ENCODE results near the gene PHYKPL. TPM values are rescaled to one million over a fixed set of nuclear protein-coding genes. Genes with fewer than 3 reads are reported as not detected.

PHYKPL gene
- total RNA-seq, 1 experiment from 2014 or later: 43.2 TPM

DNA sequence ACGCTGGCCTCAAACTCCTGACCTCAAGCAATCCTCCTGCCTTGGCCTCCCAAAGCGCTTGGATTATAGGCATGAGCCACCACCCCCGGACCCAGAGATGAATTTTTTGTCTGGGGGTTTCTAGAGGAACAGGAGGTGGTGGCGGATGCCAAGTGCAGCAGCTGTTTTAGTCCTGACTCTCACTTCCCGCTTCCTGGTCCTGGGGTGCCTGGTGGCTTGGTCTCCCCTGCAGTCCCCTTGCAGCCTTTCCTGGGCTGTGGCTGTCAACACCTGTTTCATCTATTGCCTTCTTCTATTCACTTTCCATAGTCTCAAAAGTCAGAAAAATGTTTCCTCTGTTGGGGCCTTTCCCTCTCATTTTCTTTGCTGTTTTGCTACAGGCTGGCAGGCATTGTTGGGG is 72.4 kb downstream of the PHYKPL start:
- Histone ChIP-seq H3K36me3 (ENCODE audit: control insufficient read depth, insufficient read depth, low read length) (no peaks in the 10 kb centered on the region), H3K27me3 (ENCODE audit: control insufficient read depth, insufficient read depth, low read length) (no peaks in the 10 kb centered on the region), H3K27ac (ENCODE audit: low read length) (no peak overlapping the region), H3K9me3 (ENCODE audit: control insufficient read depth, insufficient read depth, low read depth, low read length) (no peaks in the 10 kb centered on the region), H3K4me3 (ENCODE audit: low read depth in 2 of 2, low read length in 2 of 2) (no peak overlapping the region), H3K4me1 (ENCODE audit: control insufficient read depth, insufficient read depth, low read length) (no peaks in the 10 kb centered on the region; the same call in 1 of the 2 replicates)
- ATAC-seq (no peak), DNase-seq (ENCODE audit: low read depth, low spot score) (no peak)
- no TSS peak for BruUV-seq (replicated peaks)
- CTCF ChIA-PET: no interaction called here
- TF ChIP-seq, protein P1, sequence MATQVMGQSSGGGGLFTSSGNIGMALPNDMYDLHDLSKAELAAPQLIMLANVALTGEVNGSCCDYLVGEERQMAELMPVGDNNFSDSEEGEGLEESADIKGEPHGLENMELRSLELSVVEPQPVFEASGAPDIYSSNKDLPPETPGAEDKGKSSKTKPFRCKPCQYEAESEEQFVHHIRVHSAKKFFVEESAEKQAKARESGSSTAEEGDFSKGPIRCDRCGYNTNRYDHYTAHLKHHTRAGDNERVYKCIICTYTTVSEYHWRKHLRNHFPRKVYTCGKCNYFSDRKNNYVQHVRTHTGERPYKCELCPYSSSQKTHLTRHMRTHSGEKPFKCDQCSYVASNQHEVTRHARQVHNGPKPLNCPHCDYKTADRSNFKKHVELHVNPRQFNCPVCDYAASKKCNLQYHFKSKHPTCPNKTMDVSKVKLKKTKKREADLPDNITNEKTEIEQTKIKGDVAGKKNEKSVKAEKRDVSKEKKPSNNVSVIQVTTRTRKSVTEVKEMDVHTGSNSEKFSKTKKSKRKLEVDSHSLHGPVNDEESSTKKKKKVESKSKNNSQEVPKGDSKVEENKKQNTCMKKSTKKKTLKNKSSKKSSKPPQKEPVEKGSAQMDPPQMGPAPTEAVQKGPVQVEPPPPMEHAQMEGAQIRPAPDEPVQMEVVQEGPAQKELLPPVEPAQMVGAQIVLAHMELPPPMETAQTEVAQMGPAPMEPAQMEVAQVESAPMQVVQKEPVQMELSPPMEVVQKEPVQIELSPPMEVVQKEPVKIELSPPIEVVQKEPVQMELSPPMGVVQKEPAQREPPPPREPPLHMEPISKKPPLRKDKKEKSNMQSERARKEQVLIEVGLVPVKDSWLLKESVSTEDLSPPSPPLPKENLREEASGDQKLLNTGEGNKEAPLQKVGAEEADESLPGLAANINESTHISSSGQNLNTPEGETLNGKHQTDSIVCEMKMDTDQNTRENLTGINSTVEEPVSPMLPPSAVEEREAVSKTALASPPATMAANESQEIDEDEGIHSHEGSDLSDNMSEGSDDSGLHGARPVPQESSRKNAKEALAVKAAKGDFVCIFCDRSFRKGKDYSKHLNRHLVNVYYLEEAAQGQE (IDR thresholded peaks at IDR 0.05; ENCODE audit: insufficient read depth in 1 of 2, low read depth in 2 of 2, low read length in 1 of 2): no peak
- TF ChIP-seq, protein P2, sequence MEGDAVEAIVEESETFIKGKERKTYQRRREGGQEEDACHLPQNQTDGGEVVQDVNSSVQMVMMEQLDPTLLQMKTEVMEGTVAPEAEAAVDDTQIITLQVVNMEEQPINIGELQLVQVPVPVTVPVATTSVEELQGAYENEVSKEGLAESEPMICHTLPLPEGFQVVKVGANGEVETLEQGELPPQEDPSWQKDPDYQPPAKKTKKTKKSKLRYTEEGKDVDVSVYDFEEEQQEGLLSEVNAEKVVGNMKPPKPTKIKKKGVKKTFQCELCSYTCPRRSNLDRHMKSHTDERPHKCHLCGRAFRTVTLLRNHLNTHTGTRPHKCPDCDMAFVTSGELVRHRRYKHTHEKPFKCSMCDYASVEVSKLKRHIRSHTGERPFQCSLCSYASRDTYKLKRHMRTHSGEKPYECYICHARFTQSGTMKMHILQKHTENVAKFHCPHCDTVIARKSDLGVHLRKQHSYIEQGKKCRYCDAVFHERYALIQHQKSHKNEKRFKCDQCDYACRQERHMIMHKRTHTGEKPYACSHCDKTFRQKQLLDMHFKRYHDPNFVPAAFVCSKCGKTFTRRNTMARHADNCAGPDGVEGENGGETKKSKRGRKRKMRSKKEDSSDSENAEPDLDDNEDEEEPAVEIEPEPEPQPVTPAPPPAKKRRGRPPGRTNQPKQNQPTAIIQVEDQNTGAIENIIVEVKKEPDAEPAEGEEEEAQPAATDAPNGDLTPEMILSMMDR (IDR thresholded peaks at IDR 0.05): no peak
- TF ChIP-seq TCF7L2 (IDR thresholded peaks at IDR 0.05; ENCODE audit: low read depth, low read length) (no peak), SIN3A (IDR thresholded peaks at IDR 0.05; ENCODE audit: borderline replicate concordance, insufficient read depth, low read depth, low read length) (no peak), POLR2AphosphoS5 (IDR thresholded peaks at IDR 0.05; ENCODE audit: low read depth, low read length) (no peak)
- in situ Hi-C loops (cut with HindIII; ENCODE audit: low pct_unique_long_range_greater_than_20kb, low sequenced_read_pairs): no loop called here
- intact Hi-C loops (cut with micrococcal nuclease; ENCODE audit: unreplicated experiment): no loop called here
- POLR2A ChIA-PET: no interaction called here

Other genes starting within 250 kb of the PHYKPL start
- gene PROP1, start 236.6 kb downstream of the PHYKPL start, total RNA-seq (2021; ENCODE audit: unreplicated experiment): not detected
- gene N4BP3, start 119.3 kb downstream of the PHYKPL start, total RNA-seq (2021; ENCODE audit: unreplicated experiment): 2.3 TPM
- gene RMND5B, start 101.8 kb downstream of the PHYKPL start, total RNA-seq (2021; ENCODE audit: unreplicated experiment): 40.8 TPM
- 239 TPM for gene NHP2, start 78.9 kb downstream of the PHYKPL start, total RNA-seq (2021; ENCODE audit: unreplicated experiment)
- gene GMCL2, start 45.4 kb downstream of the PHYKPL start, total RNA-seq (2021; ENCODE audit: unreplicated experiment): not detected
- 273 TPM for gene HNRNPAB, start 28.3 kb downstream of the PHYKPL start, total RNA-seq (2021; ENCODE audit: unreplicated experiment)